ENCODE results near the gene AKNAD1.
"Not testable (repeated sequence)": the region's sequence is repeated elsewhere in the genome, so short reads cannot be mapped to it uniquely, and the experiment has no call there.

The AKNAD1 gene

GRCh38 chr1:108856994-108857393 is at the start of gene AKNAD1:
AKNAD1 (minus strand) TSS chr1:108857094; CDS start chr1:108852664, 4,430 bp downstream.
- no peak for DNase-seq (ENCODE audit: low read depth in 3 of 3)

GRCh38 chr1:108901106-108901505 is 44.2 kb upstream of the AKNAD1 start:
- DNase-seq (ENCODE audit: low read depth in 3 of 3), result no peak

- DNase-seq (ENCODE audit: low read depth in 3 of 3), result no peak
These were observed 41.2 kb upstream of the AKNAD1 start for GRCh38 chr1:108897865-108898720.

- DNase-seq (ENCODE audit: low read depth in 3 of 3), result no peak
These were observed 39.6 kb upstream of the AKNAD1 start for GRCh38 chr1:108896146-108897145.

- DNase-seq (ENCODE audit: low read depth in 3 of 3), result no peak
These were observed 36.2 kb upstream of the AKNAD1 start for GRCh38 chr1:108893141-108893530.

- no peak for DNase-seq (ENCODE audit: low read depth in 3 of 3)
These were observed 35.7 kb upstream of the AKNAD1 start for GRCh38 chr1:108892356-108893140.

- DNase-seq (ENCODE audit: low read depth in 3 of 3), result no peak
These were observed 33.0 kb upstream of the AKNAD1 start for GRCh38 chr1:108889706-108890384.

- not testable (repeated sequence) for DNase-seq (ENCODE audit: low read depth in 3 of 3)
These were observed 32.2 kb upstream of the AKNAD1 start for GRCh38 chr1:108889006-108889645.

GRCh38 chr1:108886292-108886691 is 29.4 kb upstream of the AKNAD1 start:
- DNase-seq (ENCODE audit: low read depth in 3 of 3), result no peak

- DNase-seq (ENCODE audit: low read depth in 3 of 3), result no peak
These were observed 28.1 kb upstream of the AKNAD1 start for GRCh38 chr1:108884968-108885367.

- no peak for DNase-seq (ENCODE audit: low read depth in 3 of 3)
These were observed 25.9 kb upstream of the AKNAD1 start for GRCh38 chr1:108882837-108883236.

GRCh38 chr1:108881369-108881768 is 24.5 kb upstream of the AKNAD1 start:
- no peak for DNase-seq (ENCODE audit: low read depth in 3 of 3)

- DNase-seq (ENCODE audit: low read depth in 3 of 3), result no peak
These were observed 24.0 kb upstream of the AKNAD1 start for GRCh38 chr1:108880850-108881249.

GRCh38 chr1:108878678-108879077 is 21.8 kb upstream of the AKNAD1 start:
- no peak for DNase-seq (ENCODE audit: low read depth in 3 of 3)

GRCh38 chr1:108878160-108878469 is 21.2 kb upstream of the AKNAD1 start:
- no peak for DNase-seq (ENCODE audit: low read depth in 3 of 3)

GRCh38 chr1:108877348-108878159 is 20.7 kb upstream of the AKNAD1 start:
- no peak for DNase-seq (ENCODE audit: low read depth in 3 of 3)

- DNase-seq (ENCODE audit: low read depth in 3 of 3), result no peak
These were observed 14.3 kb upstream of the AKNAD1 start for GRCh38 chr1:108871050-108871724.

- DNase-seq (ENCODE audit: low read depth in 3 of 3), result no peak
These were observed 8.5 kb upstream of the AKNAD1 start for GRCh38 chr1:108865316-108865910.

GRCh38 chr1:108863984-108864383 is 7.1 kb upstream of the AKNAD1 start:
- no peak for DNase-seq (ENCODE audit: low read depth in 3 of 3)
